ENCODE measurements around the gene COG2.
"Not testable (repeated sequence)": the region's sequence is repeated elsewhere in the genome, so short reads cannot be mapped to it uniquely, and the experiment has no call there.

Gene COG2

GRCh38 chr1:230642263-230642959 is at the start of gene COG2:
Gene COG2, plus strand, starts transcription at chr1:230642481. Its CDS starts 126 bp downstream, at chr1:230642607.
- peak; percentile 86 to 96 for DNase-seq (ENCODE audit: low read depth in 2 of 2)

GRCh38 chr1:230592848-230593414 is 49.4 kb upstream of the COG2 start:
- no peak for DNase-seq (ENCODE audit: low read depth in 2 of 2)

- no peak for DNase-seq (ENCODE audit: low read depth in 2 of 2)
Observed at GRCh38 chr1:230594214-230594773, 48.0 kb upstream of the COG2 start.

- no peak for DNase-seq (ENCODE audit: low read depth in 2 of 2)
Observed at GRCh38 chr1:230595181-230595580, 47.1 kb upstream of the COG2 start.

GRCh38 chr1:230596306-230596705 is 46.0 kb upstream of the COG2 start:
- DNase-seq (ENCODE audit: low read depth in 2 of 2), result no peak

GRCh38 chr1:230598745-230599144 is 43.5 kb upstream of the COG2 start:
- no peak for DNase-seq (ENCODE audit: low read depth in 2 of 2)

- no peak for DNase-seq (ENCODE audit: low read depth in 2 of 2)
Observed at GRCh38 chr1:230599926-230600656, 42.2 kb upstream of the COG2 start.

GRCh38 chr1:230600657-230601400 is 41.5 kb upstream of the COG2 start:
- DNase-seq (ENCODE audit: low read depth in 2 of 2), result not testable (repeated sequence)

- no peak for DNase-seq (ENCODE audit: low read depth in 2 of 2)
Observed at GRCh38 chr1:230609208-230609607, 33.1 kb upstream of the COG2 start.

- no peak for DNase-seq (ENCODE audit: low read depth in 2 of 2)
Observed at GRCh38 chr1:230610589-230610988, 31.7 kb upstream of the COG2 start.

- DNase-seq (ENCODE audit: low read depth in 2 of 2), result no peak
Observed at GRCh38 chr1:230611128-230611877, 31.0 kb upstream of the COG2 start.

GRCh38 chr1:230611878-230612235 is 30.4 kb upstream of the COG2 start:
- no peak for DNase-seq (ENCODE audit: low read depth in 2 of 2)

- DNase-seq (ENCODE audit: low read depth in 2 of 2), result no peak
Observed at GRCh38 chr1:230612651-230613050, 29.6 kb upstream of the COG2 start.

GRCh38 chr1:230614121-230614520 is 28.2 kb upstream of the COG2 start:
- DNase-seq (ENCODE audit: low read depth in 2 of 2), result no peak

GRCh38 chr1:230618537-230618936 is 23.7 kb upstream of the COG2 start:
- DNase-seq (ENCODE audit: low read depth in 2 of 2), result no peak

- DNase-seq (ENCODE audit: low read depth in 2 of 2), result no peak
Observed at GRCh38 chr1:230620649-230621323, 21.5 kb upstream of the COG2 start.

GRCh38 chr1:230621324-230622030 is 20.8 kb upstream of the COG2 start:
- DNase-seq (ENCODE audit: low read depth in 2 of 2), result no peak

GRCh38 chr1:230622151-230622550 is 20.1 kb upstream of the COG2 start:
- no peak for DNase-seq (ENCODE audit: low read depth in 2 of 2)

GRCh38 chr1:230624097-230624713 is 18.1 kb upstream of the COG2 start:
- no peak for DNase-seq (ENCODE audit: low read depth in 2 of 2)

- no peak for DNase-seq (ENCODE audit: low read depth in 2 of 2)
Observed at GRCh38 chr1:230626232-230626631, 16.0 kb upstream of the COG2 start.
